ENCODE data around the gene GEMIN2. TPM values are rescaled to one million over a fixed set of nuclear protein-coding genes. Genes with fewer than 3 reads are reported as not detected.

The GEMIN2 gene
- polyA plus RNA-seq, 1 of the 3 experiments (the other 2 are of a cell fraction), result 13.2 TPM

DNA sequence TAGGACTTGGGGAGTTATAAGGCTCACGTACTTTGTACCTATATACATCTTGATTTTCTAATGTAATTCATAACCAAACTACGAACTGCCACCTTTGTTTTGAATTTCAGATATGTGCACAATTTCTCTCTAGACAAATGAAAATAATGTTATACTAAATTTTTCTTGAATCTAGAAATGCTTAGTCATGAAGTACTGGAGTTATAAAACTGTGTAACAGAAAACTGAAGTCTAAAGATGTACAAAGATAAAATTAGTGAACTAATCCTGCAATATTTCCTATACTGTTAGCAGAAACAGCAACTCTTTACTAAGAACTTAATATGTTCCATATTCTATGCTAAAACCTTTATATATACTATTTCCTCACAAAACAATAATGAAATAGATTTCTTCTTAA, 26.6 kb upstream of the GEMIN2 start:
- no peaks in the 10 kb centered on the region for H3K9me3 ChIP-seq
- DNase-seq, result no peak
- no peaks in the 10 kb centered on the region for H4K20me1 ChIP-seq (ENCODE audit: insufficient read depth)
- H3K36me3 ChIP-seq (replicated peaks in 1 of 2; ENCODE audit: control insufficient read depth in 1 of 2, insufficient read depth in 2 of 2, low read length in 1 of 2), result peaks cover 26 to 28% of the 10 kb centered on the region in 2 experiments
- TF ChIP-seq RXRA (IDR thresholded peaks at IDR 0.05; ENCODE audit: borderline replicate concordance, low read depth) (no peak), ELF1 (IDR thresholded peaks at IDR 0.05) (no peak), TEAD4 (IDR thresholded peaks at IDR 0.05; ENCODE audit: borderline replicate concordance, insufficient read depth) (no peak), SMC3 (IDR thresholded peaks at IDR 0.05; ENCODE audit: low read depth, low read length) (no peak), RFX5 (IDR thresholded peaks at IDR 0.05; ENCODE audit: low read length) (no peak), RCOR1 (IDR thresholded peaks at IDR 0.05; ENCODE audit: low read length) (no peak), EP300 (IDR thresholded peaks at IDR 0.05; ENCODE audit: borderline replicate concordance in 1 of 2, low read depth in 1 of 2, low read length in 1 of 2) (no peak), TCF12 (IDR thresholded peaks at IDR 0.05) (no peak), GABPA (IDR thresholded peaks at IDR 0.05; ENCODE audit: low read depth) (no peak), GATA2 (CRISPR knock-in tag; IDR thresholded peaks at IDR 0.05) (no peak)
- TF ChIP-seq, protein P1, sequence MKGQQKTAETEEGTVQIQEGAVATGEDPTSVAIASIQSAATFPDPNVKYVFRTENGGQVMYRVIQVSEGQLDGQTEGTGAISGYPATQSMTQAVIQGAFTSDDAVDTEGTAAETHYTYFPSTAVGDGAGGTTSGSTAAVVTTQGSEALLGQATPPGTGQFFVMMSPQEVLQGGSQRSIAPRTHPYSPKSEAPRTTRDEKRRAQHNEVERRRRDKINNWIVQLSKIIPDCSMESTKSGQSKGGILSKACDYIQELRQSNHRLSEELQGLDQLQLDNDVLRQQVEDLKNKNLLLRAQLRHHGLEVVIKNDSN (IDR thresholded peaks at IDR 0.05; ENCODE audit: borderline replicate concordance, low read depth), result no peak
- TF ChIP-seq, protein P2, sequence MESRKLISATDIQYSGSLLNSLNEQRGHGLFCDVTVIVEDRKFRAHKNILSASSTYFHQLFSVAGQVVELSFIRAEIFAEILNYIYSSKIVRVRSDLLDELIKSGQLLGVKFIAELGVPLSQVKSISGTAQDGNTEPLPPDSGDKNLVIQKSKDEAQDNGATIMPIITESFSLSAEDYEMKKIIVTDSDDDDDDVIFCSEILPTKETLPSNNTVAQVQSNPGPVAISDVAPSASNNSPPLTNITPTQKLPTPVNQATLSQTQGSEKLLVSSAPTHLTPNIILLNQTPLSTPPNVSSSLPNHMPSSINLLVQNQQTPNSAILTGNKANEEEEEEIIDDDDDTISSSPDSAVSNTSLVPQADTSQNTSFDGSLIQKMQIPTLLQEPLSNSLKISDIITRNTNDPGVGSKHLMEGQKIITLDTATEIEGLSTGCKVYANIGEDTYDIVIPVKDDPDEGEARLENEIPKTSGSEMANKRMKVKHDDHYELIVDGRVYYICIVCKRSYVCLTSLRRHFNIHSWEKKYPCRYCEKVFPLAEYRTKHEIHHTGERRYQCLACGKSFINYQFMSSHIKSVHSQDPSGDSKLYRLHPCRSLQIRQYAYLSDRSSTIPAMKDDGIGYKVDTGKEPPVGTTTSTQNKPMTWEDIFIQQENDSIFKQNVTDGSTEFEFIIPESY (IDR thresholded peaks at IDR 0.05; ENCODE audit: borderline replicate concordance, low read depth), result no peak
- TF ChIP-seq, protein P3, sequence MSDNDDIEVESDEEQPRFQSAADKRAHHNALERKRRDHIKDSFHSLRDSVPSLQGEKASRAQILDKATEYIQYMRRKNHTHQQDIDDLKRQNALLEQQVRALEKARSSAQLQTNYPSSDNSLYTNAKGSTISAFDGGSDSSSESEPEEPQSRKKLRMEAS (IDR thresholded peaks at IDR 0.05; ENCODE audit: low read depth), result no peak
- no peaks in the 10 kb centered on the region for H3K9me2 ChIP-seq
- H3K27ac ChIP-seq (ENCODE audit: low read depth in 2 of 2, low read length in 1 of 2), result no peak overlapping the region
- no peaks in the 10 kb centered on the region for H3K27me3 ChIP-seq (ENCODE audit: insufficient read depth)
- H3K4me3 ChIP-seq (ENCODE audit: low read depth in 2 of 2, low read length in 1 of 2), result no peak overlapping the region
- no peak overlapping the region for H3K9ac ChIP-seq
- CTCF ChIA-PET, result no interaction called here
- H2AFZ ChIP-seq (ENCODE audit: low read depth), result no peak overlapping the region
- H3K4me1 ChIP-seq (ENCODE audit: control insufficient read depth in 1 of 2, insufficient read depth in 2 of 2, low read depth in 1 of 2, low read length in 1 of 2), result no peaks in the 10 kb centered on the region
- no peak overlapping the region for H3K4me2 ChIP-seq
- POLR2A ChIA-PET, result no interaction called here
- H3F3A ChIP-seq (replicated peaks; ENCODE audit: insufficient read depth), result no peaks in the 10 kb centered on the region
- 0 out of 2 replicates have a peak, but pooled peaks cover 5% of the 10 kb centered on the region for H3K79me2 ChIP-seq (ENCODE audit: insufficient read depth)
- 98% methylated on average over 2 of the region's 2 CpGs for WGBS (ENCODE audit: low lambda C conversion rate)

DNA sequence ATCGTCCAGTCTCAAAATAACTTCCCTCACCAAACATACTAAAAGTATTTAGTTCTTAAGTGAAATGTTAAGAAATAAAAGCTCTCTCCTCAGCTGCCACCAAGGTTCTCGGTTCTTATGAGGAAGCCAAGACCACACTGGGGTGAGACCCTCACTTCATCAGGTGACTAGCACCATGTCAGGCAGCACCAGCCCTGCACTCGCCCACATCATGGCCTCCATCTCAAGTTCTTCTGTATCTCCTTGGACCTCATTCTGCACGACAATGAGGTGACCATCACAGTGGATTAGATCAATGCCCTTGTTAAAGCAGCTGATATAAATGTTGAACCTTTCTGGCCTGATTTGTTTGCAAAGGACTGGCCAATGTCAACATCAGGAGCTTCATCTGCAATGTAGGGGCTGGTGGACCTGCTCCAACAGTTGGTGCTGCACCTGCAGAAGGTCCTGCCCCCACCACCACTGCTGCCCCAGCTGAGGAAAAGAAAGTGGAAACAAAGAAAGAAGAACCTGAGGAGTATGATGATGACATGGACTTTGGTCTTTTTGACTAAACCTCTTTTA, 23.5 kb upstream of the GEMIN2 start:
- Histone ChIP-seq H4K20me1 (ENCODE audit: insufficient read depth) (no peaks in the 10 kb centered on the region), H3K27ac (ENCODE audit: low read depth in 2 of 2, low read length in 1 of 2) (no peak overlapping the region), H3K9me2 (no peaks in the 10 kb centered on the region), H3K79me2 (ENCODE audit: insufficient read depth) (peaks cover 16% of the 10 kb centered on the region; the same call in 1 of the 2 replicates), H3K9me3 (no peaks in the 10 kb centered on the region), H3K4me2 (no peak overlapping the region), H2AFZ (ENCODE audit: low read depth) (no peak overlapping the region), H3K4me1 (ENCODE audit: control insufficient read depth in 1 of 2, insufficient read depth in 2 of 2, low read depth in 1 of 2, low read length in 1 of 2) (no peaks in the 10 kb centered on the region), H3K36me3 (replicated peaks in 1 of 2; ENCODE audit: control insufficient read depth in 1 of 2, insufficient read depth in 2 of 2, low read length in 1 of 2) (peaks cover 21 to 30% of the 10 kb centered on the region in 2 experiments), H3F3A (replicated peaks; ENCODE audit: insufficient read depth) (no peaks in the 10 kb centered on the region), H3K4me3 (ENCODE audit: low read depth in 2 of 2, low read length in 1 of 2) (no peak overlapping the region), H3K27me3 (ENCODE audit: insufficient read depth) (no peaks in the 10 kb centered on the region), H3K9ac (no peak overlapping the region)
- ChIA-PET POLR2A (no interaction called here), CTCF (no interaction called here)
- no peak for DNase-seq
- WGBS (ENCODE audit: low lambda C conversion rate), result 87% methylated on average over 4 of the region's 4 CpGs
- TF ChIP-seq, protein P2 (IDR thresholded peaks at IDR 0.05; ENCODE audit: borderline replicate concordance, low read depth), result no peak
- no peak for TF ChIP-seq CHD2 (IDR thresholded peaks at IDR 0.05; ENCODE audit: low read length, partially characterized antibody)
- no peak for TF ChIP-seq EP300 (IDR thresholded peaks at IDR 0.05; ENCODE audit: borderline replicate concordance in 1 of 2, low read depth in 1 of 2, low read length in 1 of 2)
- TF ChIP-seq, protein P4, sequence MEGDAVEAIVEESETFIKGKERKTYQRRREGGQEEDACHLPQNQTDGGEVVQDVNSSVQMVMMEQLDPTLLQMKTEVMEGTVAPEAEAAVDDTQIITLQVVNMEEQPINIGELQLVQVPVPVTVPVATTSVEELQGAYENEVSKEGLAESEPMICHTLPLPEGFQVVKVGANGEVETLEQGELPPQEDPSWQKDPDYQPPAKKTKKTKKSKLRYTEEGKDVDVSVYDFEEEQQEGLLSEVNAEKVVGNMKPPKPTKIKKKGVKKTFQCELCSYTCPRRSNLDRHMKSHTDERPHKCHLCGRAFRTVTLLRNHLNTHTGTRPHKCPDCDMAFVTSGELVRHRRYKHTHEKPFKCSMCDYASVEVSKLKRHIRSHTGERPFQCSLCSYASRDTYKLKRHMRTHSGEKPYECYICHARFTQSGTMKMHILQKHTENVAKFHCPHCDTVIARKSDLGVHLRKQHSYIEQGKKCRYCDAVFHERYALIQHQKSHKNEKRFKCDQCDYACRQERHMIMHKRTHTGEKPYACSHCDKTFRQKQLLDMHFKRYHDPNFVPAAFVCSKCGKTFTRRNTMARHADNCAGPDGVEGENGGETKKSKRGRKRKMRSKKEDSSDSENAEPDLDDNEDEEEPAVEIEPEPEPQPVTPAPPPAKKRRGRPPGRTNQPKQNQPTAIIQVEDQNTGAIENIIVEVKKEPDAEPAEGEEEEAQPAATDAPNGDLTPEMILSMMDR (IDR thresholded peaks at IDR 0.05), result no peak
- TF ChIP-seq NRF1 (IDR thresholded peaks at IDR 0.05; ENCODE audit: low read depth, low read length), result no peak
- TF ChIP-seq MEF2A (IDR thresholded peaks at IDR 0.05; ENCODE audit: borderline replicate concordance, low read depth), result no peak
- no peak for TF ChIP-seq EZH2phosphoT487 (IDR thresholded peaks at IDR 0.05; ENCODE audit: borderline replicate concordance, low read depth)
- no peak for TF ChIP-seq FOXJ3 (CRISPR knock-in tag; IDR thresholded peaks at IDR 0.05)
- no peak for TF ChIP-seq GABPA (IDR thresholded peaks at IDR 0.05; ENCODE audit: low read depth)

Data from SK-N-SH (cell line).